ENCODE measurements around the gene NFKBIL1. TPM values are rescaled to one million over a fixed set of nuclear protein-coding genes. Genes with fewer than 3 reads are reported as not detected.
A peak's percentile ranks its signal among the peaks of the same experiment; 100 is the strongest.
"Not testable (repeated sequence)": the region's sequence is repeated elsewhere in the genome, so short reads cannot be mapped to it uniquely, and the experiment has no call there.

NFKBIL1 gene
- total and polyA plus RNA-seq, 10 of the 15 experiments (the other 5 are each of a cell fraction or from before 2014, with no cell fraction given): 0.19 to 15.1 (median 7.0) TPM

GRCh38 chr6:31588871-31589650 is 41.7 kb downstream of the NFKBIL1 start:
- ChIA-PET RAD21 (ENCODE audit: unreplicated experiment) (interaction anchor here (1.4 to 17.5 kb wide), 4 partner anchors 7 to 36 kb away, joined by 3 to 620 read pairs (median 237); partner anchors contain the start of genes ATP6V1G2, NCR3 and NFKBIL1), POLR2A (interaction anchor here (0.8 to 17.1 kb wide), 4 partner anchors 7 to 39 kb away, joined by 4 to 282 read pairs (median 193); partner anchors contain the start of genes ATP6V1G2, LTA, NCR3 and NFKBIL1), SMC1A (ENCODE audit: uncharacterized antibody, unreplicated experiment) (interaction anchor here (1.0 to 45.5 kb wide), 3 partner anchors 6 to 34 kb away, joined by 3 to 1989 read pairs (median 523); partner anchors contain the start of genes ATP6V1G2, DDX39B, LTA and NCR3), CTCF (interaction anchor here (2.2 to 31.0 kb wide), 3 partner anchors 9 to 34 kb away, joined by 16 to 2098 read pairs (median 789); partner anchors contain the start of genes ATP6V1G2, DDX39B, LST1 and LTA)
- Histone ChIP-seq H3K79me2 (ENCODE audit: control insufficient read depth, insufficient read depth, low read length) (peaks cover 1% of the 10 kb centered on the region; the same call in 1 of the 2 replicates), H3K9me3 (replicated peaks; ENCODE audit: control insufficient read depth, insufficient read depth, low read length) (no peaks in the 10 kb centered on the region), H4K20me1 (ENCODE audit: control insufficient read depth, insufficient read depth) (no peaks in the 10 kb centered on the region), H3K27ac (ENCODE audit: control insufficient read depth, insufficient read depth) (no peak overlapping the region; the same call in 1 of the 2 replicates), H3K4me3 (no peak overlapping the region), H3K27me3 (replicated peaks in 1 of 2; ENCODE audit: control insufficient read depth in 2 of 2, insufficient read depth in 2 of 2, low read length in 1 of 2) (no peaks in the 10 kb centered on the region), H3K9ac (ENCODE audit: control insufficient read depth, insufficient read depth, low read length) (no peak overlapping the region), H3K4me2 (ENCODE audit: control insufficient read depth, insufficient read depth) (no peak overlapping the region), H3K4me1 (ENCODE audit: control insufficient read depth, insufficient read depth, low read length) (peaks cover 55% of the 10 kb centered on the region), H2AFZ (ENCODE audit: control insufficient read depth, low read depth, low read length) (no peak overlapping the region), H3K36me3 (ENCODE audit: control insufficient read depth in 2 of 2, insufficient read depth in 2 of 2, low read length in 1 of 2) (no peaks in the 10 kb centered on the region)
- in situ Hi-C loops (cut with MboI): no loop called here
- BruUV-seq (replicated peaks): no TSS peak
- FAIRE-seq (no peak), DNase-seq (ENCODE audit: low read depth, low spot score) (no peak), ATAC-seq (no peak)
- TF ChIP-seq ZNF274 (IDR thresholded peaks at IDR 0.05; ENCODE audit: insufficient read depth, insufficient read length) (no peak), POU2F2 (IDR thresholded peaks at IDR 0.05; ENCODE audit: borderline replicate concordance, low read depth, low read length) (0 out of 3 replicates have a peak, but pooled peaks have one; percentile 6)
- intact Hi-C loops (cut with micrococcal nuclease; ENCODE audit: unreplicated experiment): no loop called here
- WGBS (ENCODE audit: insufficient coverage, insufficient replicate concordance, low lambda C conversion rate, missing lambda C conversion rate): 66% methylated on average over 9 of the region's 9 CpGs

- H4K20me1 ChIP-seq (ENCODE audit: control insufficient read depth, insufficient read depth); BruUV-seq (replicated peaks); in situ Hi-C loops (cut with MboI); H3K27me3 ChIP-seq (replicated peaks in 1 of 2; ENCODE audit: control insufficient read depth in 2 of 2, insufficient read depth in 2 of 2, low read length in 1 of 2); H3K9me3 ChIP-seq (replicated peaks; ENCODE audit: control insufficient read depth, insufficient read depth, low read length); DNase-seq (ENCODE audit: low read depth, low spot score); H3K36me3 ChIP-seq (ENCODE audit: control insufficient read depth in 2 of 2, insufficient read depth in 2 of 2, low read length in 1 of 2); H2AFZ ChIP-seq (ENCODE audit: control insufficient read depth, low read depth, low read length); H3K79me2 ChIP-seq (ENCODE audit: control insufficient read depth, insufficient read depth, low read length); ATAC-seq; FAIRE-seq; H3K27ac ChIP-seq (ENCODE audit: control insufficient read depth, insufficient read depth); H3K4me3 ChIP-seq; H3K9ac ChIP-seq (ENCODE audit: control insufficient read depth, insufficient read depth, low read length); H3K4me2 ChIP-seq (ENCODE audit: control insufficient read depth, insufficient read depth): not testable (repeated sequence)
- H3K4me1 ChIP-seq (ENCODE audit: control insufficient read depth, insufficient read depth, low read length): peaks cover 45% of the 10 kb centered on the region
- WGBS (ENCODE audit: insufficient coverage, insufficient replicate concordance, low lambda C conversion rate, missing lambda C conversion rate): 47% methylated on average over 5 of the region's 5 CpGs
- ChIA-PET CTCF (interaction anchor here (0.5 to 31.0 kb wide), 5 partner anchors 8 to 144 kb away, joined by 3 to 2098 read pairs (median 16); partner anchors contain the start of genes ATP6V1G2, DDX39B, LST1 and LTA), SMC1A (ENCODE audit: uncharacterized antibody, unreplicated experiment) (interaction anchor here (0.8 to 45.5 kb wide), 5 partner anchors 4 to 96 kb away, joined by 3 to 1989 read pairs (median 523); partner anchors contain the start of genes ATP6V1G2, DDX39B, LST1 and LTA), POLR2A (interaction anchor here (0.6 to 11.8 kb wide), 5 partner anchors 9 to 109 kb away, joined by 3 to 164 read pairs (median 6); partner anchors contain the start of genes ATP6V1G2, LTB, NFKBIL1 and TNF), RAD21 (ENCODE audit: unreplicated experiment) (interaction anchor here (1.5 to 12.5 kb wide), 3 partner anchors 10 to 44 kb away, joined by 3 to 668 read pairs (median 466); partner anchors contain the start of genes ATP6V1G2, DDX39B, LST1 and LTB)
- intact Hi-C loops (cut with micrococcal nuclease; ENCODE audit: unreplicated experiment): loop anchor here (10.0 kb wide), 1 partner anchor 196 kb away; no protein-coding TSS in a partner anchor
These were observed 43.3 kb downstream of the NFKBIL1 start for GRCh38 chr6:31590691-31591090.
